Endothelial cell of umbilical vein (primary cell): ENCODE measurements around the gene CFAP69. TPM values are rescaled to one million over a fixed set of nuclear protein-coding genes. Genes with fewer than 3 reads are reported as not detected.

Experiments used
- BruUV-seq: library from RNA; stranded (reverse); fragments of 400-500 nt; replicated peaks from 2 replicates; lab custom pipeline; 2021; lab: Mats Ljungman, UMichigan
- CTCF ChIA-PET: fragments of 300-600, 350-600 bp; sonication (Branson Sonifier 250); formaldehyde crosslinking; loops from one replicate; lab custom pipeline; 2021; ENCODE audit warnings: antibody characterized with exemption, inconsistent platforms; lab: Charles Lee
- POLR2A ChIA-PET: fragments of 300-600, 350-600 bp; sonication (Branson Sonifier 250); formaldehyde crosslinking; loops from one replicate; lab custom pipeline; 2021; ENCODE audit warnings: antibody characterized with exemption, inconsistent platforms; lab: Charles Lee
- DNase-seq: peaks from one replicate; pipeline ENCODE4 v3.0.0-alpha.2; 2011; ENCODE audit warnings: low read depth, low spot score
- FAIRE-seq: peaks from 2 replicates; lab custom pipeline; 2011; peaks lifted over from hg19 to GRCh38; lab: Jason Lieb, UNC
- H2AFZ ChIP-seq: 2 replicates; pipeline ENCODE4 v1.6.0; 2012; ENCODE audit warnings: low read depth, low read length, control low read depth, inconsistent platforms
- H3K27ac ChIP-seq: 2 replicates; pipeline ENCODE4 v1.5.1; 2011; ENCODE audit warnings: low read depth, mild to moderate bottlenecking, control low read depth, low read length, moderate library complexity; ENCODE audit not compliant: insufficient read depth
- H3K27me3 ChIP-seq, 2 experiments: 2 replicates each; pipeline versions ENCODE4 v1.6.0 to v1.6.1; 2011; ENCODE audit warnings: low read length in 2 of 2, mixed read lengths in 1 of 2; ENCODE audit not compliant: control insufficient read depth in 2 of 2, insufficient read depth in 2 of 2
- H3K36me3 ChIP-seq, 2 experiments: 2 replicates in 1 of 2; 3 replicates in 1 of 2; pipeline ENCODE4 v1.5.1; 2011; ENCODE audit warnings: low read length in 2 of 2, mild to moderate bottlenecking in 1 of 2, moderate library complexity in 1 of 2; ENCODE audit not compliant: control insufficient read depth in 2 of 2, insufficient read depth in 2 of 2; ENCODE audit errors: extremely low read depth in 1 of 2
- H3K4me1 ChIP-seq: 3 replicates; pipeline ENCODE4 v1.5.1; 2011; ENCODE audit warnings: mild to moderate bottlenecking, low read length; ENCODE audit not compliant: control insufficient read depth, insufficient read depth; ENCODE audit errors: extremely low read depth
- H3K4me2 ChIP-seq: 2 replicates; pipeline ENCODE4 v1.6.1; 2011; ENCODE audit warnings: low read length, control low read depth, mixed read lengths; ENCODE audit not compliant: insufficient read depth
- H3K4me3 ChIP-seq, 3 experiments: fragments of 200-600 bp in 1 of 3; sonication (generic), shearing (Covaris generic) in 1 of 3; replicated peaks in 1 of 3; 2 replicates each; pipeline ENCODE4 v1.5.1; 2011 to 2016; ENCODE audit warnings: control low read depth in 3 of 3, low read length in 3 of 3, mild to moderate bottlenecking in 2 of 3, inconsistent platforms in 1 of 3, low read depth in 1 of 3, moderate library complexity in 1 of 3; ENCODE audit not compliant: insufficient read depth in 1 of 3
- H3K79me2 ChIP-seq: 2 replicates; pipeline ENCODE4 v1.6.0; 2012; ENCODE audit warnings: low read length, inconsistent platforms; ENCODE audit not compliant: control insufficient read depth, insufficient read depth
- H3K9ac ChIP-seq: replicated peaks from 2 replicates; pipeline ENCODE3; 2011; ENCODE audit warnings: low read length, control low read depth; ENCODE audit not compliant: insufficient read depth; ENCODE audit errors: extremely low read depth
- H3K9me1 ChIP-seq: replicated peaks from 3 replicates; pipeline ENCODE4 v1.6.0; 2011; ENCODE audit warnings: mild to moderate bottlenecking, low read length; ENCODE audit not compliant: control insufficient read depth, insufficient read depth; ENCODE audit errors: extremely low read depth
- H3K9me3 ChIP-seq: replicated peaks from 2 replicates; pipeline ENCODE4 v1.5.1; 2012; ENCODE audit warnings: low read length, inconsistent platforms; ENCODE audit not compliant: control insufficient read depth, insufficient read depth
- H4K20me1 ChIP-seq: replicated peaks from 2 replicates; pipeline ENCODE3; 2011; ENCODE audit warnings: mild to moderate bottlenecking, low read length; ENCODE audit not compliant: control insufficient read depth, insufficient read depth; ENCODE audit errors: extremely low read depth
- EZH2 ChIP-seq: IDR thresholded peaks from 2 replicates; pipeline ENCODE4 v1.6.1; 2012; ENCODE audit warnings: borderline replicate concordance, low read depth, mild to moderate bottlenecking, moderate library complexity, low read length, inconsistent platforms; ENCODE audit not compliant: severe bottlenecking
- FOS ChIP-seq: IDR thresholded peaks from 2 replicates; pipeline ENCODE4 v1.6.1; 2011; ENCODE audit warnings: mild to moderate bottlenecking, low read length, moderate library complexity, borderline replicate concordance; ENCODE audit not compliant: insufficient read depth
- GATA2 ChIP-seq: IDR thresholded peaks from 2 replicates; pipeline ENCODE4 v1.7.0; 2011; ENCODE audit warnings: low read depth, mild to moderate bottlenecking, moderate library complexity, mixed read lengths, low read length; ENCODE audit not compliant: insufficient read length, insufficient read depth
- JUN ChIP-seq: IDR thresholded peaks from 2 replicates; pipeline ENCODE4 v1.6.1; 2011; ENCODE audit warnings: borderline replicate concordance, low read depth; ENCODE audit not compliant: insufficient read length, insufficient read depth
- MYC ChIP-seq: IDR thresholded peaks from one replicate; pipeline ENCODE4 v1.6.1; 2011; ENCODE audit warnings: mild to moderate bottlenecking, low read depth, low read length
- POLR2A ChIP-seq: IDR thresholded peaks from 2 replicates; pipeline ENCODE4 v1.6.1; 2012; ENCODE audit warnings: low read depth, mild to moderate bottlenecking, control low read depth, low read length
- POLR2AphosphoS5 ChIP-seq: IDR thresholded peaks from 2 replicates; pipeline ENCODE4 v1.6.1; 2012; ENCODE audit warnings: low read depth, mild to moderate bottlenecking, control low read depth, low read length, moderate library complexity; ENCODE audit not compliant: insufficient read depth
- dilution Hi-C: fragments of 300-500 bp; cut with MboI; formaldehyde crosslinking; loops from one replicate; pipeline ENCODE4 v1.15.0; 2019; ENCODE audit warnings: low sequenced_read_pairs; ENCODE audit not compliant: extremely low pct_ligation_motif_present
- intact Hi-C: fragments of 100-400 bp; cut with micrococcal nuclease; formaldehyde crosslinking; loops from one replicate; pipeline ENCODE4 v1.10.0; 2022
- polyA plus RNA-seq, 4 experiments: library from polyadenylated mRNA; depleted of rRNA in 3 of 4; stranded (reverse) in 3 of 4; unstranded in 1 of 4; fragments of >200 nt; gene quantifications; 2 replicates each; pipeline versions ENCODE4 v1.2.1 to v1.2.3, GENCODE V29; 2011 to 2012; ENCODE audit warnings: missing spikeins in 1 of 4
- total RNA-seq: library from RNA; stranded (reverse); gene quantifications from 2 replicates; pipeline ENCODE4 v1.2.3, GENCODE V29; 2021
- TF ChIP-seq, protein P1 (sequence below), 2 donors: IDR thresholded peaks; 1 replicate in 1 of 2; 2 replicates in 1 of 2; pipeline ENCODE4 v1.5.1; 2011; ENCODE audit warnings: low read length in 2 of 2, mild to moderate bottlenecking in 2 of 2, moderate library complexity in 2 of 2, control low read depth in 1 of 2, inconsistent platforms in 1 of 2, low read depth in 1 of 2; ENCODE audit not compliant: insufficient read depth in 1 of 2; ENCODE audit errors: extremely low read depth in 1 of 2
- TF ChIP-seq, protein P2 (sequence below): IDR thresholded peaks from 2 replicates; pipeline ENCODE4 v1.6.1; 2011; ENCODE audit not compliant: insufficient read depth, insufficient read length

The CFAP69 gene
- total and polyA plus RNA-seq, 2 donors (not counting 3 experiments of a cell fraction or from before 2014, with no cell fraction given), result 0.81 to 4.4 TPM

- Histone ChIP-seq H3K36me3 (no peaks in the 10 kb centered on the region), H3K4me1 (no peaks in the 10 kb centered on the region), H3K27me3 (no peaks in the 10 kb centered on the region), H3K4me2 (no peak overlapping the region), H2AFZ (no peak overlapping the region), H3K27ac (no peak overlapping the region), H3K79me2 (no peaks in the 10 kb centered on the region), H3K4me3 (no peak overlapping the region), H3K9me1 (no peaks in the 10 kb centered on the region), H3K9me3 (no peaks in the 10 kb centered on the region), H4K20me1 (no peaks in the 10 kb centered on the region), H3K9ac (no peak overlapping the region)
- TF ChIP-seq GATA2 (no peak), POLR2AphosphoS5 (no peak), JUN (no peak), MYC (no peak), FOS (no peak), EZH2 (no peak), POLR2A (no peak)
- TF ChIP-seq, protein P1, sequence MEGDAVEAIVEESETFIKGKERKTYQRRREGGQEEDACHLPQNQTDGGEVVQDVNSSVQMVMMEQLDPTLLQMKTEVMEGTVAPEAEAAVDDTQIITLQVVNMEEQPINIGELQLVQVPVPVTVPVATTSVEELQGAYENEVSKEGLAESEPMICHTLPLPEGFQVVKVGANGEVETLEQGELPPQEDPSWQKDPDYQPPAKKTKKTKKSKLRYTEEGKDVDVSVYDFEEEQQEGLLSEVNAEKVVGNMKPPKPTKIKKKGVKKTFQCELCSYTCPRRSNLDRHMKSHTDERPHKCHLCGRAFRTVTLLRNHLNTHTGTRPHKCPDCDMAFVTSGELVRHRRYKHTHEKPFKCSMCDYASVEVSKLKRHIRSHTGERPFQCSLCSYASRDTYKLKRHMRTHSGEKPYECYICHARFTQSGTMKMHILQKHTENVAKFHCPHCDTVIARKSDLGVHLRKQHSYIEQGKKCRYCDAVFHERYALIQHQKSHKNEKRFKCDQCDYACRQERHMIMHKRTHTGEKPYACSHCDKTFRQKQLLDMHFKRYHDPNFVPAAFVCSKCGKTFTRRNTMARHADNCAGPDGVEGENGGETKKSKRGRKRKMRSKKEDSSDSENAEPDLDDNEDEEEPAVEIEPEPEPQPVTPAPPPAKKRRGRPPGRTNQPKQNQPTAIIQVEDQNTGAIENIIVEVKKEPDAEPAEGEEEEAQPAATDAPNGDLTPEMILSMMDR (IDR thresholded peaks at IDR 0.05; ENCODE audit: extremely low read depth in 1 of 2, insufficient read depth in 1 of 2, low read depth in 1 of 2, low read length in 2 of 2), result no peak
- TF ChIP-seq, protein P2, sequence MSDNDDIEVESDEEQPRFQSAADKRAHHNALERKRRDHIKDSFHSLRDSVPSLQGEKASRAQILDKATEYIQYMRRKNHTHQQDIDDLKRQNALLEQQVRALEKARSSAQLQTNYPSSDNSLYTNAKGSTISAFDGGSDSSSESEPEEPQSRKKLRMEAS, result no peak
- intact Hi-C loops, result no loop called here
- FAIRE-seq, result no peak
- no peak for DNase-seq
- POLR2A ChIA-PET, result no interaction called here
- CTCF ChIA-PET, result no interaction called here
- dilution Hi-C loops, result no loop called here
- no TSS peak for BruUV-seq
Measured at GRCh38 chr7:90239050-90239449, 5.9 kb upstream of the CFAP69 start.
